Fibroblast of lung (primary cell): ENCODE data around the gene EVA1B.

Experiments
- CTCF ChIP-seq, 2 donors: IDR thresholded peaks in 1 of 2; conservative IDR thresholded peaks in 1 of 2; 1 replicate in 1 of 2; 2 replicates in 1 of 2; pipeline ENCODE4 v1.5.1; 2011 to 2012; ENCODE audit warnings: low read length in 2 of 2, control low read depth in 1 of 2, inconsistent platforms in 1 of 2, low read depth in 1 of 2, mild to moderate bottlenecking in 1 of 2
- EZH2 ChIP-seq: IDR thresholded peaks from 2 replicates; pipeline ENCODE4 v1.5.1; 2012; ENCODE audit warnings: low read length, control low read depth, mild to moderate bottlenecking; ENCODE audit errors: missing control alignments

GRCh38 chr1:36305915-36306209 is 17.6 kb downstream of the EVA1B start:
- peak in 1 of 2 donors; percentile 4 for TF ChIP-seq CTCF (conservative IDR thresholded peaks at IDR 0.05 in 1 of 2, IDR thresholded peaks at IDR 0.05 in 1 of 2; ENCODE audit: low read depth in 1 of 2, low read length in 2 of 2)
- TF ChIP-seq EZH2: no peak
